ENCODE results near the gene C1QA. TPM values are rescaled to one million over a fixed set of nuclear protein-coding genes. Genes with fewer than 3 reads are reported as not detected.

The C1QA gene
- total and polyA plus RNA-seq, 7 donors, result 15.8 to 36.8 (median 29.9) TPM

DNA sequence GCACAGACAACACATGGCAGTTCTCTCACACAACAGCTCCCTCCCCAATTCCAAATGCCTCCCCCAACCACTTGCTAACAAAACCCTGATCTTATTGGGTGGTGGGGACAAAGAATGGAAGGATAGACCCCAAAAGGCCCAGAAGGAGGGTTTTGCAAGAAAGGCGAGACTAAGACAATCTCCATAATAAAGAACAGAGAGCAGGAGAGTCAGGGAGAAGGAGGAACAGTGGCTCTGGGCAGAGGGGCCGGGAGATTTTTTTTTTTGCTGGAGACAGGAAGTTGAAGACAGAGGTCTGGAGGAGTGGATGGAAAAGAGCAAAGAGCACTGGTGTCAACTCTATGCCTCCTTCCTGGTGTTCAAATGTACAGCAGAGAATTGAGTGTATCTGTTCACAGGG lies 6.5 kb upstream of the C1QA start:
- DNase-seq, result no peak
- H3K9me3 ChIP-seq, result no peaks in the 10 kb centered on the region
- H3K36me3 ChIP-seq (ENCODE audit: insufficient read depth in 1 of 2, low read depth in 1 of 2), result no peaks in the 10 kb centered on the region
- intact Hi-C loops (cut with DNase I), result loop anchor here in 1 of 2 donors (5.0 kb wide), 1 partner anchor 1268 kb away; no protein-coding TSS in a partner anchor
- TF ChIP-seq, protein P1, sequence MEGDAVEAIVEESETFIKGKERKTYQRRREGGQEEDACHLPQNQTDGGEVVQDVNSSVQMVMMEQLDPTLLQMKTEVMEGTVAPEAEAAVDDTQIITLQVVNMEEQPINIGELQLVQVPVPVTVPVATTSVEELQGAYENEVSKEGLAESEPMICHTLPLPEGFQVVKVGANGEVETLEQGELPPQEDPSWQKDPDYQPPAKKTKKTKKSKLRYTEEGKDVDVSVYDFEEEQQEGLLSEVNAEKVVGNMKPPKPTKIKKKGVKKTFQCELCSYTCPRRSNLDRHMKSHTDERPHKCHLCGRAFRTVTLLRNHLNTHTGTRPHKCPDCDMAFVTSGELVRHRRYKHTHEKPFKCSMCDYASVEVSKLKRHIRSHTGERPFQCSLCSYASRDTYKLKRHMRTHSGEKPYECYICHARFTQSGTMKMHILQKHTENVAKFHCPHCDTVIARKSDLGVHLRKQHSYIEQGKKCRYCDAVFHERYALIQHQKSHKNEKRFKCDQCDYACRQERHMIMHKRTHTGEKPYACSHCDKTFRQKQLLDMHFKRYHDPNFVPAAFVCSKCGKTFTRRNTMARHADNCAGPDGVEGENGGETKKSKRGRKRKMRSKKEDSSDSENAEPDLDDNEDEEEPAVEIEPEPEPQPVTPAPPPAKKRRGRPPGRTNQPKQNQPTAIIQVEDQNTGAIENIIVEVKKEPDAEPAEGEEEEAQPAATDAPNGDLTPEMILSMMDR (IDR thresholded peaks at IDR 0.05), result no peak
- no peak overlapping the region for H3K4me3 ChIP-seq
- H3K4me1 ChIP-seq, result no peaks in the 10 kb centered on the region
- no peak for ATAC-seq
- peaks cover 0 to 48% (median 14%) of the 10 kb centered on the region in 3 donors for H3K27me3 ChIP-seq (ENCODE audit: insufficient read depth in 3 of 3, low read length in 2 of 3)
- H3K27ac ChIP-seq, result no peak overlapping the region
- 26 to 46% (median 43%) methylated on average over 2 of the region's 2 CpGs for WGBS, 3 donors

DNA sequence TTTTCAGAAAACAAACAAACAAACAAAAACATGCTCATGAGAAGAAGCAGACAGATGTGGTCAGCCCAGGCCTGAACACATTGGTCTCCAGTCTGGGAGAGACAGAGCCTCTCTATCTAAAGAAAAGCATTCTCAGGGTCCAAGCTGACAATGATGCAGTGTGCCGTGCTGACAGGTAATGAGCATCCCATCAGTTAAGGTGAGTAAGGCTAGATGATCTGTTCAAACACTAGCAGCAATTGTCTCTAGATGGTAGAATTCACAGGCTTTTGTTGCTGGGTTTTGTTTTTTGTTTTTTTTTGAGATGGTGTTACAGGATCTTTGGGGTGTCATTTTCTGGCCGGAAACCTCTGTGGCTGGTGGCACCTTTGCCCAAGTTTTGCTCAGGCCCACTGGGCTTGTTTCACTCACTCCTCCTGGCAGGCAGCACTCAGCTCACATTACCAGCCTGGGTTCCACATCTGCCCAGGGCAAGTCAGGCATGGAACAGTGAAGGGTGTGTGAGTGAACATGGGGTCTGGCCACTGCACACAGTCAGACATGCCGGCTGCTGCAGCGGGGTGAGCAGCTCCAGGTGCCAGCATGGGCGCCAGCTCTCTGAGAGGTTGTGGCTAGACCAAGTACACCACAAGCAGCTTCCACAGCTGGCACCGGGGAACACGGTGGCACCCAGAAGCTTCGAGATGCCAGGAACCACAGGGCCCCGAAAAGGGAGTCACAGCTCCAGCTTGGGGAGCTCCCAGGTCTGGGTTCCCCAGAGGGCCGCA lies 2.5 kb upstream of the C1QA start:
- ATAC-seq, result no peak
- TF ChIP-seq, protein P1 (IDR thresholded peaks at IDR 0.05), result no peak
- Histone ChIP-seq H3K27me3 (ENCODE audit: insufficient read depth in 3 of 3, low read length in 2 of 3) (peaks cover 0 to 32% (median 3%) of the 10 kb centered on the region in 3 donors), H3K27ac (no peak overlapping the region), H3K4me3 (no peak overlapping the region), H3K9me3 (no peaks in the 10 kb centered on the region), H3K4me1 (no peaks in the 10 kb centered on the region), H3K36me3 (ENCODE audit: insufficient read depth in 1 of 2, low read depth in 1 of 2) (no peaks in the 10 kb centered on the region)
- intact Hi-C loops (cut with DNase I), result loop anchor here in 1 of 2 donors (5.0 kb wide), 1 partner anchor 1272 kb away; no protein-coding TSS in a partner anchor
- DNase-seq, result peak in 1 of 2 donors; percentile 38
- WGBS, 3 donors, result 64 to 78% (median 70%) methylated on average over 10 of the region's 10 CpGs

DNA sequence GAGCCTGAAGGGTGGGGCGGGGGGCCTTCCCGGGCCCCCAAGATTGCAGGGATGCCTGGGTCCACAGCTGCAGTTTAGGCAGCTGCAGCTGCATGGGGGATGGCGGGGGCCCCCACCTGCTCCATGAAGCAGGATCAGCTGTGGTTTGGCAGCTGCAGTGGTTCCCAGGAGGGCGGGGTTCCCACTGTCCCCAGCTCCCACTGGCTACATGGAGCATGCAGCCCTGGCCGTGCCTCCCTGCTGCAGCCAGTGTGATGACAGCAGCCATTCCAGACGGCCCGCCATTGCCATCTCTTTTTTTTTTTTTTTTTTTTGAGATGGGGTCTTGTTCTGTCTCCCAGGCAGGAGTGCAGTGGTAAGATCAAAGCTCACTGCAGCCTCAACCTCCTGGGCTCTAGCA lies 992 bp upstream of the C1QA start:
- ATAC-seq (no peak), DNase-seq (peak in 1 of 2 donors; percentile 53)
- Histone ChIP-seq H3K36me3 (ENCODE audit: insufficient read depth in 1 of 2, low read depth in 1 of 2) (no peaks in the 10 kb centered on the region), H3K9me3 (no peaks in the 10 kb centered on the region), H3K4me1 (no peaks in the 10 kb centered on the region), H3K4me3 (no peak overlapping the region), H3K27ac (no peak overlapping the region), H3K27me3 (ENCODE audit: insufficient read depth in 3 of 3, low read length in 2 of 3) (peaks cover 0 to 28% (median 3%) of the 10 kb centered on the region in 3 donors)
- WGBS, 3 donors, result 13 to 23% (median 20%) methylated on average over 5 to 7 of the region's 7 CpGs
- TF ChIP-seq, protein P1 (IDR thresholded peaks at IDR 0.05), result no peak
- intact Hi-C loops (cut with DNase I), result no loop called here

DNA sequence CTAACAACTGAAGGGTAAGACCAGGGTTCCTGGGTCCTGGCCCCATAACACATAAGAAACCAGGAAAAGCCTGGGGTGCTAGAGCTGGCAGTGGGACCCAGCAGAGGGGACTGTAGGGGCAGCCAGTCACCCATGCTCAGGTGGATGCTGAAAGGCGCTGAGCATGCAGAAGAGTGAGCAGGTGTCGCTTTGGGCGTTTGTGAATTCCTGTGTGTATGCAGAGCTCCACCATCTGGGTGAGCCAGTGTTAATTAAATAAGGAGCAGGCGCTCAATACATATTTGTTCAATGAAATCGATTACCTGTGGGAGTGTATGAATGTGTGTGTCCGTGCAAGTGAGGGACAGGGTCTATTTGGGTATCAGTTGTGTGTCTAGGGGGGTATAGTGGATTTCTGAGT lies 499 bp downstream of the C1QA start:
- no peak for DNase-seq
- no peaks in the 10 kb centered on the region for H3K4me1 ChIP-seq
- no peaks in the 10 kb centered on the region for H3K36me3 ChIP-seq (ENCODE audit: insufficient read depth in 1 of 2, low read depth in 1 of 2)
- peaks cover 0 to 28% (median 3%) of the 10 kb centered on the region in 3 donors for H3K27me3 ChIP-seq (ENCODE audit: insufficient read depth in 3 of 3, low read length in 2 of 3)
- peak overlapping the region; percentile 36 for H3K4me3 ChIP-seq
- ATAC-seq, result no peak
- intact Hi-C loops (cut with DNase I), result no loop called here
- no peaks in the 10 kb centered on the region for H3K9me3 ChIP-seq
- TF ChIP-seq, protein P1 (IDR thresholded peaks at IDR 0.05), result no peak
- 83 to 87% (median 85%) methylated on average over 6 of the region's 6 CpGs for WGBS, 3 donors
- no peak overlapping the region for H3K27ac ChIP-seq

All from psoas muscle (tissue), 8 donors.